Fibroblast of skin of back (primary cell): ENCODE measurements around the gene SYNE1.
"Not testable (repeated sequence)": the region's sequence is repeated elsewhere in the genome, so short reads cannot be mapped to it uniquely, and the experiment has no call there.

ENCODE experiments used
- DNase-seq: peaks from one replicate; pipeline ENCODE4 v3.0.0-alpha.2; 2013

SYNE1 gene

GRCh38 chr6:152563177-152563576 is 74.0 kb downstream of the SYNE1 start:
- no peak for DNase-seq

GRCh38 chr6:152558798-152559197 is 78.4 kb downstream of the SYNE1 start:
- DNase-seq: not testable (repeated sequence)

GRCh38 chr6:152557502-152557901 is 79.7 kb downstream of the SYNE1 start:
- DNase-seq: no peak

- no peak for DNase-seq
Observed at GRCh38 chr6:152554851-152555250, 82.3 kb downstream of the SYNE1 start.

GRCh38 chr6:152552616-152553209 is 84.4 kb downstream of the SYNE1 start:
- DNase-seq: peak; percentile 67

- DNase-seq: no peak
Observed at GRCh38 chr6:152543519-152543918, 93.6 kb downstream of the SYNE1 start.

GRCh38 chr6:152540381-152540780 is 96.8 kb downstream of the SYNE1 start:
- no peak for DNase-seq

- no peak for DNase-seq
Observed at GRCh38 chr6:152534541-152534940, 102.6 kb downstream of the SYNE1 start.

GRCh38 chr6:152532556-152533422 is 104.4 kb downstream of the SYNE1 start:
- no peak for DNase-seq

GRCh38 chr6:152531659-152532058 is 105.5 kb downstream of the SYNE1 start:
- no peak for DNase-seq

GRCh38 chr6:152529369-152529768 is 107.8 kb downstream of the SYNE1 start:
- peak; percentile 31 for DNase-seq

- not testable (repeated sequence) for DNase-seq
Observed at GRCh38 chr6:152514120-152514519, 123.0 kb downstream of the SYNE1 start.

- no peak for DNase-seq
Observed at GRCh38 chr6:152509916-152510315, 127.2 kb downstream of the SYNE1 start.

GRCh38 chr6:152508477-152508876 is 128.7 kb downstream of the SYNE1 start:
- DNase-seq: no peak

GRCh38 chr6:152503546-152503945 is 133.6 kb downstream of the SYNE1 start:
- DNase-seq: peak; percentile 50

GRCh38 chr6:152502421-152503188 is 134.6 kb downstream of the SYNE1 start:
- DNase-seq: peak; percentile 44

GRCh38 chr6:152499931-152500330 is 137.2 kb downstream of the SYNE1 start:
- DNase-seq: peak; percentile 65

GRCh38 chr6:152496731-152497130 is 140.4 kb downstream of the SYNE1 start:
- no peak for DNase-seq

GRCh38 chr6:152495456-152495855 is 141.7 kb downstream of the SYNE1 start:
- not testable (repeated sequence) for DNase-seq

GRCh38 chr6:152492281-152492680 is 144.9 kb downstream of the SYNE1 start:
- peak; percentile 23 for DNase-seq

- peak; percentile 81 for DNase-seq
Observed at GRCh38 chr6:152491501-152491900, 145.7 kb downstream of the SYNE1 start.

GRCh38 chr6:152490971-152491378 is 146.2 kb downstream of the SYNE1 start:
- peak; percentile 86 for DNase-seq

- no peak for DNase-seq
Observed at GRCh38 chr6:152484806-152485205, 152.4 kb downstream of the SYNE1 start.
